Stimulated activated CD4-positive, alpha-beta T cell treated with anti-CD3 and anti-CD28 coated beads, Interleukin-1b, Interleukin-23, amount 100 ng/mL, for 48 hours (primary cell): Measurements from ENCODE around the gene TXNDC5.

Experiments used
- DNase-seq: peaks from one replicate; pipeline ENCODE4 v3.0.0-alpha.2; 2020

The TXNDC5 gene

GRCh38 chr6:7910654-7911344, at the start of gene TXNDC5:
TXNDC5 (minus strand) TSS chr6:7910788; CDS start chr6:7910776, 12 bp downstream.
- peak; percentile 57 for DNase-seq

DNA sequence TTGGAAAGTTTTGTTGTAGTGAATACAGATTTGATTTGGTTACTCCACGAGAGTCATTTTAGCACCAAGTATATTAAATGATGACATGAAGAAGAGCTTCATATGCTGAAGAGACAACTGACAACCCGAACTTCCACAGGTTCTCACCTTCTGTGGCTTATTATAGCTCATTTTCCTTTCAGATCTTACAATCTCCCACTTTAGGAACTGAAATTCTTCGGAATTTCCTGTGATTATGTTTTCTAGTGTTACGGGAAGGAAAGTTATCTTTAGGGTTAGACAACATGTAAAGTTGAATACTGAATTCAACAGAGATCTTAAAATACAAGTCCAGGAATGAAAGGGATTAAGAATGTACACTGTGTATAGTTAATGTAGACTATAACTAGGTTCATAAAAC, 49.6 kb upstream of the TXNDC5 start:
- DNase-seq = no peak

DNA sequence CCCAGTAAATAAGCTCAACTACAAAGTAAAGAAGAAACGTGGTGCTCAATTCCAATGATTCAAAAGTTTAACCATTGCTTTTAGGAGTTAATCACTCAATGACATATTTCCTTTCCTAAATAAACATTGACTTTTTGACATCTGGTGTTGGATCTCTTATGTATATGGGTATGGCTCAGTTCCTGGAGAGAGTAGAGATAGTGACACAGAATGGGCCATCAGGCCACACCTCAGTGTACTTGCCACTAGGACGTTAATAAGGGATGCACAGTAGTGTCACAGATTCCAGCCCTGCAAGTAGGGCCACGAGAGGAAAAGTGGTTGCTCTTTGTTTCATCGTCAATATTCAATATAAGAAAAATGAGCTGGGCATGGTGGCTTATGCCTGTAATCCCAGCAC, 48.9 kb upstream of the TXNDC5 start:
- DNase-seq = no peak

GRCh38 chr6:7958464-7958863, 47.9 kb upstream of the TXNDC5 start:
- no peak for DNase-seq

GRCh38 chr6:7956257-7956656, 45.7 kb upstream of the TXNDC5 start:
- no peak for DNase-seq

DNA sequence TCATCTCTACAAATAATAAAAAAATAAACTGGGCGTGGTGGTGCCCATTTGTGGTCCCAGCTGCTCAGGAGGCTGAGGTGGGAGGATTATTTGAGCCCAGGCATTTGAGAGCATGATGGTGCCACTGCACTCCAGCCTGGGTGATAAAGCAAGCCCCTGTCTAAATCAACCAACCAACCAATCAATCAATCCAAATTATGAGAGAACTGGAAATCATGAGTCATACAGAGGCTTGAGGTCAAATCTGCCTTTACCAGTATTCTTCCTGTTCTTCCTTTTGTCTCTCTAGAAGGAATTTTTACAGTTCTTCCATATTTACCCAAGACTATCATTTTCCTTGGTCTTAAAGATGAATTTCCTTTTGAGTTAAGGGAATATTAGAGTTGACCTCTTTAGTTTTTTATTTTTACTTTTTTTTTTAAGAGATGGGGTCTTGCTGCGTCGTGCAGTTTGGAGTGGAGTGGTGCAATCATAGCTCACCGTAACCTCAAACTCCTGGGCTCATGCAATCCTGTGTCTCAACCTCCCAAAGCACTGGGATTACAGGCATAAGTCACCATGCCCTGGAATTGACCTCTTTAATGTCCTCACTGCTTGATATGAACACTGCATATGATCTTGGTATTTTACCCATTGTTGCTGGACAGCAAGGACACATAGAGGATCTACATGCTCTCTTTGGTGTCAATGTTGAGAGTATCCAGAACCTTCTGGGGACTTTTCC, 44.1 kb upstream of the TXNDC5 start:
- no peak for DNase-seq

- DNase-seq = no peak
Observed at GRCh38 chr6:7953753-7954152, 43.2 kb upstream of the TXNDC5 start.

GRCh38 chr6:7939864-7940228, 29.3 kb upstream of the TXNDC5 start:
- no peak for DNase-seq

DNA sequence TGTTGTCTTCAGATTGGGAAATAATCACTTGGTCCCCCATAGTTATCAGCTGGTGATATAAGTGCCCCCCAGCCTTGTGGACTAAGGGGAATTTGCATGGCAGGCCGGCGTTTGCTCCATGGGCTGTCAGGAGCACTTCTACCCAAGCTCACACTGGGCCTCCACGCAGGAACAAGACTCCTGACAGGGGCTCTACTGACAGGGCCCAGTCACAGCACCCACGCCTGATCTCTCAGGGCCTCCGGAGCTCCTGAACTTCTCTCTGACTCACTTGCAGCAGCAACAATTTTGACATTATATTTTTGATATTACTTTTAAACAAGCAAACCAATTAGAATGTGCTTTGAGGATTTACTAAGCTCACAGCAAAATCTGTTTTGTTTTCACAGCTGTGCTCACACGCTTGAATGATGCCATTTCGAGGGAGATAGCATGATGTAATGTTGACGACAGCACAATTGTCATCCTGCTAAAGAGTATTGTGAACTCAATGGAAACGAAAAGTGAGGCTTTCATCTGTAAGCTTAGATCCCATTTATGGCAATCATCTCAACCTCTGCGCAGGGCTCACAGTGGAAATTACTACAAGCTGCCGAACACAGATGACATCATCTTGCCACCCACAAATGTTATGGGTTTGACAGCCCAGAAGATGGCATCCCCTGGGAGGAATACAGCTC, 28.7 kb upstream of the TXNDC5 start:
- DNase-seq = no peak

GRCh38 chr6:7938562-7939183, 28.1 kb upstream of the TXNDC5 start:
- DNase-seq = no peak

DNA sequence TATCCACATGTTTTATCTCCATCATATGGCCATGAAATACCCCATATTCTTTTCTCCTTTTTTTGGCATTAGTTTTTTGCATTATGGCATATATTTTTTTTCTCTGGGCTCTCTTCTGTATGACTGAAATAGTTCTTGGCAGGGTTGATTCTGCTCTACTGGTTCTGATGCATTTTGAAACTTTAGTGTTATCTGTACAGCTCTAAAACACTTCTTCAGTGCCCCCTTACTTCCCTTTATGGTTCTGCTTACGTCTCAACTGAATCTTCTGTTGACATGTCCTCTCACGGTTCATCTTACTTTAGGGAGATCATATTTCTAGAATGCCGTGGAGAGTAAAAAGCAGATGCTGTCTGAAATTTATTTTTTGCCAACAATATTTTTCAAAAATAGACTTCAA, 23.2 kb upstream of the TXNDC5 start:
- no peak for DNase-seq

GRCh38 chr6:7932625-7933024, 22.0 kb upstream of the TXNDC5 start:
- no peak for DNase-seq

GRCh38 chr6:7924867-7925266, 14.3 kb upstream of the TXNDC5 start:
- no peak for DNase-seq

GRCh38 chr6:7922596-7922995, 12.0 kb upstream of the TXNDC5 start:
- no peak for DNase-seq

DNA sequence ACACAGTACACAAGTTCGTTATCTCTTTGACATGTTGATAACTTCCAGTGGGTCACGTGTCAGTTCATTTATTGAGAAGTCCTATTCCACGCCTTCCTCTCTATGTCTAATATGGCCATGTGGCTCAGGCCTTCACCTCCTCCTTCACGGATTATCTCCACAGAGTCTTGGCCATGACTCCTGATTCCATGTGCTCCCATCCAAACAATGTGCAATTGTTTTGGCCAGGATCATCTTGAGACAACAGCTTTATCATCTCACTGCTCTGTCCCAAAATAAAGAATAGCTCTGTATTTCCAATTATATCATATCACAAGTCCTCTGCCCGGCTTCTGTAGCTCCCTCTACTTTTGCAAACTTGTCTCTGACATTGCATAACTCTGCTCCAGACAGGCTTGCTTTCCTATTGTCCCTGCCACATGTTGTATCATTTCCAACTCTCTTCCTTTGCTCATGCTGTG, 11.1 kb upstream of the TXNDC5 start:
- DNase-seq = no peak

- DNase-seq = no peak
Observed at GRCh38 chr6:7921046-7921445, 10.5 kb upstream of the TXNDC5 start.

- no peak for DNase-seq
Observed at GRCh38 chr6:7920425-7920824, 9.8 kb upstream of the TXNDC5 start.

GRCh38 chr6:7919871-7920270, 9.3 kb upstream of the TXNDC5 start:
- DNase-seq = peak; percentile 57

GRCh38 chr6:7918403-7918802, 7.8 kb upstream of the TXNDC5 start:
- DNase-seq = no peak

DNA sequence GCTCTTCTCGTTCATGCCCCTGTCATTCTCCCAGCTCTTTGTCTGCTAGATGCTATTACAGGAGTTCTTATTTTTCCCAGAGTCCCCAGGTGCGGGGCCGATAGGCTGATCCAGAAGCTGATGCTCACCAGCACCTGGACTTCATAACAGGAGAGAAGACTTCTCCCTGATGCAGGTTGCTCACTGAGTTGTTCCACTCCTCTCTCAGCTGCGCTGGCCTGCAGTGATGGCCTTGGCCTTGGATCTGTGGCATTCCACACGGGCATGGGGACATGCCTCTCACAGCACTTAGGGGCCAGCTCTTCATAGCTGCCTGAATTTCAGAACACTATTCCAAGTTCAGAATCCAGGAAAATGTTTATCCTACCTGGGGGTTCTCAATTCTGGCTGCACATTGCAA, 7.1 kb upstream of the TXNDC5 start:
- DNase-seq = no peak

DNA sequence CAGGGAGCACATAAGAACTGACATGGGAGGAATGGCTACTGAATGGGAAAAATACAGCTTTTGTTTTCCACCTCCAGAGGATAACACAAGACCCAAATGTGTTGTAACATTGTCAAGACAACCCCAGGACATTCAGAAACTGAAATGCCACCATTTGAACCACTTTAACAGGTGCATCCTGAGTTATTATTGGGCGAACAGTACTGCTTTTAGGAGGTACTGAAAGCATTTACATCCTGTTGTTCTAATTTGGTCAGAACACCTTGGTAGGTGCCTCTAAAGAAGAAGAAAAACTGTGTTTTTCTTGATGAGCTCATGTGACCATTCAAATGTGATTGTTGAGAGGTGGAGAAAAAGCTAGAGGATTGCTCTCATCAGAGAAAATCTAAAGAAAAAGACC, 6.4 kb upstream of the TXNDC5 start:
- DNase-seq = no peak

DNA sequence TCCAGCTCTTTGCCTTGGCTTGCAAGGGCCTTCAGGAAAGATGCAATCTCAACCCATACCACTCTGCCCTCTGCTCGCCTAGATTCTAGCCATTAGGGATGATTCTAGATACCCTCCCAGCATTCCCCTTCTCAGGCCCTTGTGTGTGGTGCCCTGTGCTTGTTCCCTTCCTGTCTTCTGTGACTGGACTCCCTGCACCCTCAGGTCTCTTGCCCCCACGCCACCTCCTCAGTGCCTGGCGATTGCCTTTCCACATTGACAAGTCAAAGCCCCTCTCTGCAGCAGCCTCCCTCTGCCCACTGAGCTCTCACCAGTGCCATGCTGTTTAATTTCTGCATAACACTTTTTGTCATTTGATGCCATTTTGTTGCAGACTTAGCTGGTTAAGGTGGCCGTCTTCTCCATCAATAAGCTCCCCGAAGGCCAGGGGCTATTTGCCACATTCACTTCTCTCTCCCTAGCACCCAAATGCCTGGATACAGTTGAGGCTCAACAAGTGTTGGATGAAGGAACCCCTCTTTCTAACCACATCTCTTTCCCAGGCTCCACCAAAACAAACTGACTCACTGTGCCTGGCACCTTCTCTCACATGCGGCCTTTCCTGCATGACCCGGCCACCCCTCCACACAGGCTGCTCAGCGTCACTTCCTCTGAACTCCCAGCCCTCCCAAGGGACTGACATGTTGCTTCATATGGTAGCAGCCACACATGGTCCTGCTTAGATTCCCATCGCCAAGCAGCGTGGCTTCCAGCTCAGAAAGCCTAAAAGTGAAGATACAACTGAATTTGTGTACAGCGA, 4.6 kb upstream of the TXNDC5 start:
- no peak for DNase-seq

DNA sequence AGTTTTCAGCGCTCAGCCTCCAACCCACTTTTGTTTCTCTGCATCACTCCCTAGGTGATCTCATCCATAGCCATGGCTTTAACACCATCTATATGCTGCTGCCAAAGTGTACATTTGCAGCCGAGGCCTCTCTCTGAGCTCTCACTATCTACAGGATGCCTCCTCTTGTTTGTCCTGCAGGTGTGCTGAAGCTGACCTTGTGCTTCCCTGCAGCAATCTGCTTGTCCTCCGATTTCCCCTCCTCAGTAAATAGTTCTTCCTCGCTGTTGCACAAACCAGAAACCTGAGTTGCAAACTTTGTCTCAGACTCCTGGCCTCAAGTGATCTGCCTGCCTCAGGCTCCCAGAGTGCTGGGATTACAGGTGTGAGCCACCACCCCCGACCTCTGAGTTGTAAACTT, 3.7 kb upstream of the TXNDC5 start:
- no peak for DNase-seq
